HG02623 (cell line): Measurements from ENCODE around the gene TACC2.
"Not testable (repeated sequence)": the region's sequence is repeated elsewhere in the genome, so short reads cannot be mapped to it uniquely, and the experiment has no call there.

Experiments
- ATAC-seq: cut with Tn5 transposase; IDR thresholded peaks from one replicate; pipeline ENCODE4 v1.9.1; 2021; ENCODE audit warnings: moderate library complexity; ENCODE audit not compliant: unreplicated experiment

Gene TACC2, protein sequence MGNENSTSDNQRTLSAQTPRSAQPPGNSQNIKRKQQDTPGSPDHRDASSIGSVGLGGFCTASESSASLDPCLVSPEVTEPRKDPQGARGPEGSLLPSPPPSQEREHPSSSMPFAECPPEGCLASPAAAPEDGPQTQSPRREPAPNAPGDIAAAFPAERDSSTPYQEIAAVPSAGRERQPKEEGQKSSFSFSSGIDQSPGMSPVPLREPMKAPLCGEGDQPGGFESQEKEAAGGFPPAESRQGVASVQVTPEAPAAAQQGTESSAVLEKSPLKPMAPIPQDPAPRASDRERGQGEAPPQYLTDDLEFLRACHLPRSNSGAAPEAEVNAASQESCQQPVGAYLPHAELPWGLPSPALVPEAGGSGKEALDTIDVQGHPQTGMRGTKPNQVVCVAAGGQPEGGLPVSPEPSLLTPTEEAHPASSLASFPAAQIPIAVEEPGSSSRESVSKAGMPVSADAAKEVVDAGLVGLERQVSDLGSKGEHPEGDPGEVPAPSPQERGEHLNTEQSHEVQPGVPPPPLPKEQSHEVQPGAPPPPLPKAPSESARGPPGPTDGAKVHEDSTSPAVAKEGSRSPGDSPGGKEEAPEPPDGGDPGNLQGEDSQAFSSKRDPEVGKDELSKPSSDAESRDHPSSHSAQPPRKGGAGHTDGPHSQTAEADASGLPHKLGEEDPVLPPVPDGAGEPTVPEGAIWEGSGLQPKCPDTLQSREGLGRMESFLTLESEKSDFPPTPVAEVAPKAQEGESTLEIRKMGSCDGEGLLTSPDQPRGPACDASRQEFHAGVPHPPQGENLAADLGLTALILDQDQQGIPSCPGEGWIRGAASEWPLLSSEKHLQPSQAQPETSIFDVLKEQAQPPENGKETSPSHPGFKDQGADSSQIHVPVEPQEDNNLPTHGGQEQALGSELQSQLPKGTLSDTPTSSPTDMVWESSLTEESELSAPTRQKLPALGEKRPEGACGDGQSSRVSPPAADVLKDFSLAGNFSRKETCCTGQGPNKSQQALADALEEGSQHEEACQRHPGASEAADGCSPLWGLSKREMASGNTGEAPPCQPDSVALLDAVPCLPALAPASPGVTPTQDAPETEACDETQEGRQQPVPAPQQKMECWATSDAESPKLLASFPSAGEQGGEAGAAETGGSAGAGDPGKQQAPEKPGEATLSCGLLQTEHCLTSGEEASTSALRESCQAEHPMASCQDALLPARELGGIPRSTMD (N-terminal part only)

DNA sequence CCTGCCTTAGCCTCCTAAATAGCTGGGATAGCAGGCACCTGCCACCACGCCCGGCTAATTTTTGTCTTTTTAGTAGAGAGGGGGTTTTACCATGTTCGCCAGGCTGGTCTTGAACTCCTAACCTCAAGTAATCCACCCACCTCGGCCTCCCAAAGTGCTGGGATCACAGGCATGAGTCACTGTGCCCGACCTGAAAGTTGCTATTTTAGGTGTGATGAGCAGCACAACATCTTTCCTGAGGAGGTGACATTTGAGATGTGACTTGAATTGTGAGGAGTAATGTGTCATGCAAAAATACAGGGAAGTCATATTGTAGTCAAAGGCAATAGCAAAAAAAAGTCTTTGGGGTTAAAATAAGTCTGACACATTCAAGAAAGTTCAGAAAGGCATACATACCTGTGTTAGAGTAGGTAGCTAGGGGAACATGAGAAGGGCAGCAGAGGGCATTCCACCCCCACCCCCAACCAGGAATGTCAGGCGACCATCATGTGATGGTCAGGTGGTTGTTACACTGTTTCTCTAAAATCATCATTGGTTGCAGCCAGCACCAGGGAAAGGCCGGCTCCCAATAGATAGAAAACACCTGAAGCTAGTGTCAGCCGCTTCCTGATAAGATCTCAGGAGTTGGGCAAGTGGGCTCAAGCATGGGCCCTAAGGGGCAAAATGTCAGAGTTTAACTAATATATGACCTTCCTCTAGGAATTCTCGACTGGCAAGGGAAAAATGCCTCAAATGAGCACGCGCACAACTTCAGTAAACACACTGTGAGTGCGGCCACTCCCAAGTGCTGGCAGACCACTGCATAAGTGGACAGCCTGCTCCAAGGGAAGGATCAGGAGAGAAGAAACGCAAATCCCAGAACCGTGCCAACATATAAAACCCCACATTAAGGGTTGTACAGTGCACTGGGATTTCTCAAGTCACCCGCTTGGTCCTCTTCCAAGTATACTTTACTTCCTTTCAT lies at the start of gene TACC2:
TSS of gene TACC2 (plus strand) at position 803 of the 964 bp plus-strand sequence. CDS start 32,819 bp downstream, outside the sequence.
- ATAC-seq, result no peak

DNA sequence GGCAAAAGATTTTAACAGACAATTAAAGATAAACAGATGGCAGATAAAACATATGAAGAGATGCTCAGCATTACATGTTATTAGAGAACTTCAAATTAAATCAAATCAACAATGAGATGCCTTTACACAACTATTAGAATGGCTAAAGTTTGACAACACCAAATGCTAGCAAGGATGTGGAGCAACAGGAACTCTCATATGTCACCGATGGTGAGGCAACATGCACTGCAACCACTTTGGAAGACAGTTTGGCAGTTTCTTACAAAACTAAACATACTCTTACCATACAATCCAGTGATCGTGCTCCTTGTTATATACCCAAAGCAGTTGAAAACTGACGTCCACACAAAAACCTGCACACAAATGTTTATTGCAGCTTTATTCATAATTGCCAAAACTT lies 47.4 kb upstream of the TACC2 start:
- no peak for ATAC-seq

DNA sequence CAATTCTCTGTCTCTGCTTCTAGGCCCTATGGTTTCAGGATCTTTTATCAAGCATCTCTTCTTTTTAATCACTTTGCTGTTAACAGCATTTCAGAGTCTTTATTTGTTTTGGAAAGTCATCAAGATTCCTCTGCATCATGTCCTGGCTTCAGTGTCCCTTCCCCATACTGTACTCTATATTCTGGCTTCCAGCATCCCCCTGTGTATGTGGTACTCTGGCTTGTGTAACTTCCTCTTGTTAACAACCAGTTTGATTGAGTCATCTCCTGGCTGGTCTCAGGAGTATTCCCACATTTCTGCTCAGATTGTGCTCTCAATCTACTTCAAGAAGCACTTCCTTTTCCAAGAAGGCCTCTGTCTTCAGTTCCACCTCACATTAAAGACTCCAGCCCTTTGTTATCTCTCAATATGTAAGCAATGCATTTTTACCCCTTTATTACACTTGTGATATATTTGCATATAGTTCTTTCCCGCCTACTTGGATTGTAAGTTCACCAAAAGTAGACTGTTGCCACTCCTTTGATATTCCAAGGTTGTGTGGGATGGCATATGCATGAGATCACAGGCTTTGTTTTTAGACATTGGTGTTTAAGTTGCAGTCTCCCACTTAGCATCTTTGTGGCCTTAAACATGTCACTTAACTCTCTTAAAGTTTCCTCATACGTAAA lies 46.1 kb upstream of the TACC2 start:
- ATAC-seq, result no peak

DNA sequence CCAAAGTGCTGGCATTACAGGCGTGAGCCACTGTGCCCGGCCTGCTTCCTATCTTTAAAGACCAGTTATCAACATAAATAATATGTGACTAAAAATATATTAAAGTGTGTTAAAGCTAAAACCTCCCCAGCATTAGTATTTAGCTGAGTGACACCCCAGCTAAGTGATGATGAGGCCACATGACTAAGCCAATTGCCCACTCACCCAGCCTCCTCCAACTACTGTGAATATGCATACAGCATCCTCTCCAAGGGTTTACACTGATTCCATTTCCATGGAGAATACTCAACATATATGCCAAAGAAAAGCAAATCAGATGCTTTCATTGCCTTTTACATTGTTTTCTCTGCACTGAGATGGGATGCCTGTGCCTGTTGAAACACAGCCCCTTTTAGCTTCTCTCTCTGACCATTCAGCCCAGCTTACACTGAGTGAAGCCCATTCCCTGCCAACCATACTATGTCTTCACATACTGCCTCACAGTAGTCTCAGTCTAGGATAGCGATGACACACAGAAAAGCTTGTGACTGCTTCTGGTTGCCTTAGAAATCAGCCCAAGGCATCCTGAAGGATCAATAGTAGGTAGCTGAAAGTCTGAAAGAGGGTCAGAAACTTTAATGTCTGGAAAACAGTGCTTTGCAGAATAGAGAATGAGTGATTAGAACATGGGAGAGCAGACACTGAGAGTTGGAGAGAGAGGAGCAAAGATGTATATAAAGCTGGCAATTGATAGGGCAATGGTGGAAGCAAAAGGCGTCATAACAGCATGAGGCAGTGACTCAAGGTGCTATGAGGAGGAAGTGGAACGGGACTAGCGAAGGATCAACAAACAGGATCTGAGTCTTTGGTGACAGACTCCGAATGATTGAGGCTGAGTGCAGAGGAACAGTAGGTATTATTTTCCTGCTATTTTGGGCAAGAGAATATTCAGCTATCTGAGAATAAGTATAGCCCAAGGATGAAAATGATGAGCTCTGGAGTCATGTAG lies 41.3 kb upstream of the TACC2 start:
- ATAC-seq, result no peak

DNA sequence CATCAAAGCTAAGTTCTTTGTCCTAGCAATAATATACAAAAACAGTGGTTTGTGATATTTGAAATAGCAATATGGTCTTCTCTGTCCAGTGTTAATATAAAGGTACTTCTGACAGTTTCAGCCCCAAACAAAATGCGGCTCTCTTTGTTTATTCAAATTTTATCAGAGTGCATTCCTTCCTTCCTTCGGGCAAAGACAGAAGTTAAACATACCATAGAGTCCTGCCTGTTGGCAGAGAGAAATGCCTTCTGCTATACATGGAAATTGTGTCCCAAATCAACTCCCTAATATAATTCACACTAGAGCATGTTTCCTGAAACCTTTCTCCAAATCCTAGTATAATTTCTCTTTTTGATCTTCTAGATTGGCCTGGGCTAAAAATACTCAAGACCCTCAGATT lies 39.9 kb upstream of the TACC2 start:
- ATAC-seq, result no peak

DNA sequence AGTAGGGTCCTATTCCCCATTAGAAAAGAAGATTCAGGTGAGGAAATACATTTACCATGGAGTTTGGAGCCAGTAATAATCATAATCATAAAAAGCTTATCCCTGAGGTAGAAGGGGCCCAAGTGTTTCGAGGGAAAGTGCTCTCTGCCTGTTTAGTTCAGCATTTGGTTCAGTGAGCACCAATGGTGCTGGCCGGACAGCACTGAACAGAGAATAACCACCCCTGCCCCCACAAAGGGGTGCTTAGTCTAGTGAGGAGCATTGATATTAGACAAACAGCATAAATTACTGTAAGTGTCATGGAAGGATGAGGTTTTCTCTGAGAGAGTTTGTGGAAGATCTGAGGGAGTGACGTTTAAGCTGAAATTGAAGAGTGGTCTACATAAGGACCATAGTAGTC lies 39.5 kb upstream of the TACC2 start:
- no peak for ATAC-seq

DNA sequence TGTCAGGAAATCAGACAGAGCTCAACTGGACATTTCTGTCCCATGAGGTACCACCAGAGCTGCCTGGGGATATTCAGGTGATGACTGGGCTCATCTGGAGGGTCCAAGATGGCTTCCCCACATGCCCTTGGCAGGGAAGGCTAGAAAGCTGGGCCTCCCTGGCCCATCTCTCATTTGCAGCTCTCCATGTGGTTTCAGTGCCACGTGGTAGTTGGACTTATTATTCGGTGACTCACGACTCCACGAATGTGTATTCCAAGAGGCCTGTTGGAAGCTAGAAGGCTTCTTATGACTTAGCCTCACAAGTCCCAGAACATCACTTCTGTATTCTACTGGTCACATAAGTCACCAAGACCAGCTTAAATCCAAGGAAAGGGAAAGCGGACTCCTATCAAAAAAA lies 36.7 kb upstream of the TACC2 start:
- no peak for ATAC-seq

DNA sequence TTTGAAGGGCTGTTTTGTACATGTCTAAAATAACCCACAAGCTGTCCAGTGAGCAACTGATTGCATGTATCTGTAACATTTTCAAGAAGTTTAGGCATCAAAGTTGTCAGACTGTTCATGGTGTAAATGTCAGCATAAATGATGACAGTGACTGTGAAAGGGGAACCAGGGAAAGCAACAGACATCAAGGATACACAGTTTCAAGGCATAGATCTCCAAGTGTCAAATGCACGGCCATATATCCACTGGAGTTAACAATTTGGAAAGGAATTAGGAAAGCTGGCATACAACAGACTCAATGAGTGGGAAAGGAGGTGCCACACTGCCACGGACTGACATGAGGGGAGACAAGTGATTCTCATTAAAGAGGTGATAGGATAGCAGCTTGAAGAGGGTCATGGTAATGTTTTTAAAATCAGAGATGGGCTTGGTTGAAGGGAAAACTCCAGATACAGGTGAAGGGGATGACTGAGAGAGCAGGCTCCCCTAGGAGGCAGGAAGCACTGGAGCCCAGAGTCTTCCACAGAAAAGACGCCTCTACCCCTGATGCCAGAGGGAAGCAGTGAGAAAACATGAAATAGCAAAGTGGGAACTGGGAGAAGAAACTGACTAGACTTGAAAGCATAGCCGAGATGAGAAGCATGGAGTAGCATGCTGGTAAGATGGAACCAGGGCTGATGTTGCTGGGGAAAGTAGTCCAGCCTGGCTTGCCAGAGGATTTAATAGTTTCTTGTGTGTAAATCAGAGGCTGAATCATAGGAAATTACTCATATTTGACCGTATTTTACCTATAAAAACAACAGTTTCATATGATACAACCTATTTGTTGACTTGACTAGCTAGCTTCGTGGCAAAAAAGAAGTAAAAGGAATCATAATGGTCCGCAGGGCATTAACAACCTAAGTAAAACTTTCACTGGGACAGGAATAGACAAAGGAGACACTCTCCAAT lies 32.6 kb upstream of the TACC2 start:
- ATAC-seq, result no peak

DNA sequence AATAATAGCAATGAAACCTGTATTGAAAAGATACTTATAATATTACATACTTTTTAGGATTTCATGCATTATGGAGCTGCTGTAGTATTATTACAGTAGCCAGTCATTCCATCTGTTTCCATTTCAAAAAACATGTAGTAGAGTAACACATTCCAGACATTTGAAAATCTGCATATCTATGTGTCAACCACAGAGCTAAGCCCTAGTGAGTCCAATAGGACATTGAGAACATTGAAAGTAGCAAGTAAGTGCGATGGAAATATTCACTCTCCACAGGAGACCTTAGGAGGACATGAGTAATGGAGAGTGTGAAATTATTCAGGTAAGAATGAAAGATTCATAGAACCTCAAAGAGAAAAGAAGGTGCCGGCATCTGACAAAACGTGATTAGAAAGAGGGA lies 29.3 kb upstream of the TACC2 start:
- ATAC-seq, result no peak

DNA sequence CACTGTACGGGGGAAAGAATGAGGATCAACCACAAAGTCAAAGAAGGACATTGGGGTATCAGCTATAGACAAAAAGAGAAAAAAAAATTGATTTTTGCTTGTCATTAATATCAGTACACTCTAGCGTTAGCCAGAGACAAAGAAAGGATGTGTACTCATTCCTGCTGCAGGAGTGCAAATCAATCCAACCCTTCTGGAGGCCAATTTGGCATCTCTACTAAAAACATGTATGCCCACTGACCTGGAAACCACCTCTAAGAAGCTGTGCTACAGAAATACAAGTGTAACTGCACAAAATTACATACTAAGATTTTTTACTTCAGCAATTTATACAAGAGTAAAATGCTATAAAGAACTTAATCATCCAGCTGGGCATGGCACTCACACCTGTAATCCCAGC lies 27.5 kb upstream of the TACC2 start:
- no peak for ATAC-seq

DNA sequence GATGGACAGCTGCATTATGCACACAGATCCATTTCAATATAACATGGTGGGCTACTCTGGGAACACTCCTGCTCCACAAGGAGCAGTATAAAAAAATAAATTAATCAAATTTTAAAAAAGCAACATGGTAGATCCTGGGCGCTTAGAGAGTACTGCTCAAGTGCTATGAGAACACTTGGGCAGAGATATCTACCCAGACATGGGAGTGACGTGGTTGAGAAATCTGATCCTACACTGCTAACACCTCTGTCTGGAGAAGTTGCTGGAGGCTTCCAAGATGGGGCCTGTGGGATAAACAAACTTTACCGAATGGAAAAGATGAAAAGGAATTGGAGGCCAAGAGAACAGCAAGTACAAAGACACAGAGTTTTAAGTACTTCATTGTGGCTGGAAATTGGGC lies 23.0 kb upstream of the TACC2 start:
- no peak for ATAC-seq

DNA sequence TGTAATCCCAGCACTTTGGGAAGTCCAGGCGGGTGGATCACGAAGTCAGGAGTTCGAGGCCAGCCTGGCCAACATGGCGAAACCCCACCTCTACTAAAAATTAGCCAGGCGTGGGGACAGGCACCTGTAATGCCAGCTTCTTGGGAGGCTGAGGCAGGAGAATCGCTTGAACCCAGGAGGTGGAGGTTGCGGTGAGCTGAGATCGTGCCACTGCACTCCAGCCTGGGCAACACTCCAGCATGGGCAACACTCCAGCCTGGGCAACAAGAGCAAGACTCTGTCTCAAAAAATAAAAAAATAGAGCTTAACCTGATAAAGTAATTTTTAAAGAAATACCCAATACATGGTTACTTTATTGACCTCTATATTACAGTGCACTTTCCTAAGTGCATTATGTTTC lies 19.9 kb upstream of the TACC2 start:
- not testable (repeated sequence) for ATAC-seq

DNA sequence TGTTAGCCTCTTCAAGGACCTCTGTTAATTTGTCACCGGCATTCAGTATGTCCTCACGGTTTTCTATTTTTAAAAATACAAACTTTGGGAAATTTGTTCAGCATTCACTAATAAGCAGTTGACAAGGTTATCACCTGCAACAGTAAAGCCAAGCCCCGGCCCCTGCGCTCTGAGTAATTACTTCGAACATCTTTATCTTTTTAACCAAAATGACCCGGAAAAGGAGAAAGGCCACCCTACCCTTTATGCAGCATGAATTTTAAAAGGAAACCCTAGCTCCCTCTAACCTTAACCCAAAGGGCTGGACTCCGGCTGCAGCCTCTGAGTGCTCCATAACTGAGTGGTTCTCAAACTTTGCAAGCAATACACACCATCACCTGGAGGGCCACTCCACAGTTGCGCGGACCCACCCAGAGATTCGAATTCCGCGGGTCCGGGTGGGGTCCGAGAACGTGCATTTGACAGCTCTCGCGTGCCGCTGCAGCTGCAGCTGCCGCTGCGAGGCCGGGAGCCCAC lies 14.9 kb upstream of the TACC2 start:
- no peak for ATAC-seq

DNA sequence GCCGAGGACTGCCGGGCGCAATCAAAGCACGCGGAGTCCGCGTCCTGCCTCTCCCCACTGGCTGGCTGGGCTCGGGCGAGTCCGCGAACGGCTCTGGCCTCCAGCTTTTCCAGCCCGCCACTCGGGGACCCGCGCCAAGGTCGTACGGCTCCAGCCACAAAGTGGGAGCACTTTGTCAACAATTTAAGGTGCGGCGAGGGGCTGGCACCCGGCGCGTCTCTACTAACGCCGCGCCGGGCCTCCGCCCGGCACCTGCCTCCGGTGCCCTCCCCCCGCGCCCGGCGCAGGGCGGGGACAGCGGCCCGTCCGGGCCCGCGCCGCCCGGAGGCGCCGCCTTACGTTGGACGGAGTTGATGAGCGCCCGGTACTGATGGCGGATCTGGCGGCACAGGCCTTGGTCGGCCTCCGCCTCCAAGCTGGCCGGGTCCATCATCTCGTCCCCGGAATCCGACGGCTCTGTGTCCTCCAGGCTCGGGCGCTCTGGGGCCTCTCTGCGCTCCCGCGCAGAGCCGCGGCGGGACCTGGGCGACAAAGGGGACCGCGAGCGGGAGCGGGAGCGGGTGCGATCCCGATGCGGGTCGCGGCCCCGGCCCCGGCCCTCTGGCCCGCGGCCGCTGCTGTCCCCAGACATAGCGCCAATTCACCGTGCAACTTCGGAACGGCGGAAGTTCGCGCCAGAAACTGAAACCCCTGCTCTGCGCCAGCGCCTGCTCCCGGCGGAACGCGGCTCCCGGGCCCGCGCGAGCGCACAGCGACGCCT lies 14.2 kb upstream of the TACC2 start, which contains the start of gene NSMCE4A:
TSS of gene NSMCE4A (minus strand) at position 683 of the 760 bp plus-strand sequence. CDS start at position 631, 52 bp downstream.
- peak; percentile 79 for ATAC-seq

DNA sequence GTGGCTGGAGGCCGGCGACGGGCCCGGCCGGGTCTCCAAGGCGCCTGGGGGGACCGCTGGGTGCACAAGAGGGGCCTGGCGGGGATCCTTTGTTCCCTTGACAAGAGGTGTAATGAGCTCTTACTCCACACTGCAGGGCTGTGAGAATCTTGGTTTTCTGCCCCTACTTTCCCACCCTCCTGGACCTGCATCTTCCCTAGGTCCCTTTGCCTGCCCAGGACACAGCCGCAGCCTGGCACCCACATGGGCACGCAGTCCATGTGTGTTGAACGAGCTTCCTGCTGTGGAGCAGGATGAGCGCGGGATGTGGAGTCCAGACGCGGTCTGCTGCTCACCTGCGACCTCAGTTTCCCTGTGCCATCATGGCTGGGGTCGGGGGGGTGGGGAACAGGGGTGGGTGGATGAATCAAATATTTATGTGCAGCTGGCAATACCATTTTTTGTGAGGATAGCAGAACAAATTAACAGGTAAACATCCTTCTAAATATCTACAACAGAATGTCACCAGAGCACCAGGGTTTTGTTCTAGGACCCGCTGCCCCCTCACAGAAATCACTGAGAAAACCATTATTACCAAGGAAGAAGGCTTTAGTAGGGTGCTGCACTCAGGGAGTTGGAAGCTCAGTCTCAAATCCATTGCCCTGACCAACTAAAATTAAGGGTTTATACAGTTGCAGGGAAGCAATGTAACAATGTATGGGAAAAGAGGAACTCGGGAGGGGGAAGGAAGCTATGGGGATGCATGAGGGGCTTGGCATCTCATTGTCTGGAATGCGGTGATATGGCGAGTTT lies 13.5 kb upstream of the TACC2 start:
- no peak for ATAC-seq
